ENCODE data around the gene NDST1.
A peak's percentile ranks its signal among the peaks of the same experiment; 100 is the strongest.

NDST1 gene

GRCh38 chr5:150521522-150521817 lies 13.5 kb downstream of the NDST1 start:
- DNase-seq (ENCODE audit: low read depth) = no peak
- no peak for TF ChIP-seq CTCF (conservative IDR thresholded peaks at IDR 0.05; ENCODE audit: control insufficient read depth, insufficient read depth, low read depth, low read length)

GRCh38 chr5:150521939-150522503 lies 14.1 kb downstream of the NDST1 start:
- no peak for TF ChIP-seq CTCF (conservative IDR thresholded peaks at IDR 0.05; ENCODE audit: control insufficient read depth, insufficient read depth, low read depth, low read length)
- no peak for DNase-seq (ENCODE audit: low read depth)
- no peak overlapping the region for H3K4me3 ChIP-seq (ENCODE audit: control insufficient read depth, low read depth, low read length)

More at GRCh38 chr5:150521522-150521817, 13.5 kb downstream of the NDST1 start:
- H3K4me3 ChIP-seq (ENCODE audit: control insufficient read depth, low read depth, low read length) = no peak overlapping the region

GRCh38 chr5:150522504-150523414 lies 14.8 kb downstream of the NDST1 start:
- DNase-seq (ENCODE audit: low read depth) = no peak
- no peak for TF ChIP-seq CTCF (conservative IDR thresholded peaks at IDR 0.05; ENCODE audit: control insufficient read depth, insufficient read depth, low read depth, low read length)
- no peak overlapping the region for H3K4me3 ChIP-seq (ENCODE audit: control insufficient read depth, low read depth, low read length)

- peak; percentile 74 for TF ChIP-seq CTCF (conservative IDR thresholded peaks at IDR 0.05; ENCODE audit: control insufficient read depth, insufficient read depth, low read depth, low read length)
- peak; percentile 84 for DNase-seq (ENCODE audit: low read depth)
- H3K4me3 ChIP-seq (ENCODE audit: control insufficient read depth, low read depth, low read length) = no peak overlapping the region
These were observed 15.8 kb downstream of the NDST1 start for GRCh38 chr5:150523472-150524350.

- no peak overlapping the region for H3K4me3 ChIP-seq (ENCODE audit: control insufficient read depth, low read depth, low read length)
- no peak for TF ChIP-seq CTCF (conservative IDR thresholded peaks at IDR 0.05; ENCODE audit: control insufficient read depth, insufficient read depth, low read depth, low read length)
- no peak for DNase-seq (ENCODE audit: low read depth)
These were observed 17.2 kb downstream of the NDST1 start for GRCh38 chr5:150525163-150525562.

GRCh38 chr5:150525781-150526180 lies 17.9 kb downstream of the NDST1 start:
- TF ChIP-seq CTCF (conservative IDR thresholded peaks at IDR 0.05; ENCODE audit: control insufficient read depth, insufficient read depth, low read depth, low read length) = no peak
- no peak for DNase-seq (ENCODE audit: low read depth)
- H3K4me3 ChIP-seq (ENCODE audit: control insufficient read depth, low read depth, low read length) = no peak overlapping the region
